22Rv1 (cell line): ENCODE results near the gene NAPSA.
"Not testable (repeated sequence)": the region's sequence is repeated elsewhere in the genome, so short reads cannot be mapped to it uniquely, and the experiment has no call there.

Source experiments
- H3K27ac ChIP-seq: fragments of 450-650 bp; 2 replicates; pipeline ENCODE4 v1.5.1; 2017
- CTCF ChIP-seq: fragments of 450-650 bp; IDR thresholded peaks from 2 replicates; pipeline ENCODE4 v1.5.1; 2017; ENCODE audit warnings: mild to moderate bottlenecking
- ZFX ChIP-seq: fragments of 450-650 bp; IDR thresholded peaks from 2 replicates; pipeline ENCODE4 v1.6.1; 2017; ENCODE audit warnings: antibody characterized with exemption, borderline replicate concordance

The NAPSA gene

GRCh38 chr19:50393589-50393988 is 28.1 kb upstream of the NAPSA start:
- no peak overlapping the region for H3K27ac ChIP-seq
- TF ChIP-seq CTCF (no peak), ZFX (no peak)

- no peak overlapping the region for H3K27ac ChIP-seq
- TF ChIP-seq ZFX (no peak), CTCF (no peak)
These were observed 27.3 kb upstream of the NAPSA start for GRCh38 chr19:50392759-50393158.

- H3K27ac ChIP-seq, result not testable (repeated sequence)
These were observed 25.5 kb upstream of the NAPSA start for GRCh38 chr19:50390952-50391351.

DNA sequence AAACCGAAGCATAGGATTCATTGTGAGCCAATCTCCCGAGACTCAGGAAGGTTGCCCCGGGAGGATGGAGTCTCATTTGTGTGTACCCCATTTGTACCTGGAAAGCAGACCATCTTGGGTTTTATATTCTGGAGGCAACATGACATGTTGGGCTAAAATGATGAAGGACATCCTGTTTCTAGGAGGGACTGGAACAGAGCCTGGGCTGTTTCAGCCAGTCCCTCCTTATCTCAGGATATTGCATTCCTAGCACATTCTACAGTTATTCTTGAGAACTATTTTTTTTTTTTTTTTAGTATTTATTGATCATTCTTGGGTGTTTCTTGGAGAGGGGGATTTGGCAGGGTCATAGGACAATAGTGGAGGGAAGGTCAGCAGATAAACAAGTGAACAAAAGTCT is 24.9 kb upstream of the NAPSA start:
- H3K27ac ChIP-seq, result not testable (repeated sequence)

GRCh38 chr19:50387868-50388245 is 22.4 kb upstream of the NAPSA start:
- TF ChIP-seq CTCF, result no peak
- no peak for TF ChIP-seq ZFX

GRCh38 chr19:50387176-50387867 is 21.9 kb upstream of the NAPSA start:
- H3K27ac ChIP-seq, result no peak overlapping the region
- TF ChIP-seq CTCF, result no peak
- no peak for TF ChIP-seq ZFX

More at GRCh38 chr19:50387868-50388245, 22.4 kb upstream of the NAPSA start:
- H3K27ac ChIP-seq, result no peak overlapping the region

- TF ChIP-seq ZFX (no peak), CTCF (no peak)
- peak overlapping the region; percentile 74 for H3K27ac ChIP-seq
These were observed 19.5 kb upstream of the NAPSA start for GRCh38 chr19:50384685-50385535.

GRCh38 chr19:50383852-50384684 is 18.6 kb upstream of the NAPSA start, which contains the start of gene POLD1:
TSS of gene POLD1 (plus strand) at chr19:50384347. CDS start at chr19:50398852, 14,505 bp downstream.
- no peak for TF ChIP-seq CTCF

More at GRCh38 chr19:50383852-50384684, 18.6 kb upstream of the NAPSA start, which contains the start of gene POLD1:
- H3K27ac ChIP-seq, result peak within 1 kb of the TSS; percentile 74
